CD4-positive, alpha-beta T cell treated with Interleukin-15 for 1 hour (primary cell): ENCODE measurements around the gene PLCB1.

Source experiments
- DNase-seq: peaks from one replicate; pipeline ENCODE4 v3.0.0-alpha.2; 2020

The PLCB1 gene

GRCh38 chr20:8519887-8520286 is 387.8 kb downstream of the PLCB1 start:
- DNase-seq = no peak

- no peak for DNase-seq
Observed at GRCh38 chr20:8522168-8522567, 390.1 kb downstream of the PLCB1 start.

GRCh38 chr20:8523684-8524083 is 391.6 kb downstream of the PLCB1 start:
- DNase-seq = no peak

GRCh38 chr20:8524101-8525016 is 392.3 kb downstream of the PLCB1 start:
- no peak for DNase-seq

- DNase-seq = no peak
Observed at GRCh38 chr20:8525017-8525343, 392.9 kb downstream of the PLCB1 start.

GRCh38 chr20:8526610-8527009 is 394.5 kb downstream of the PLCB1 start:
- DNase-seq = no peak

- no peak for DNase-seq
Observed at GRCh38 chr20:8527998-8528723, 396.1 kb downstream of the PLCB1 start.

- no peak for DNase-seq
Observed at GRCh38 chr20:8530022-8530421, 398.0 kb downstream of the PLCB1 start.

GRCh38 chr20:8532169-8532568 is 400.1 kb downstream of the PLCB1 start:
- no peak for DNase-seq

GRCh38 chr20:8534368-8535160 is 402.5 kb downstream of the PLCB1 start:
- no peak for DNase-seq

- DNase-seq = no peak
Observed at GRCh38 chr20:8535403-8536261, 403.6 kb downstream of the PLCB1 start.

- no peak for DNase-seq
Observed at GRCh38 chr20:8536262-8536618, 404.2 kb downstream of the PLCB1 start.

GRCh38 chr20:8540466-8540865 is 408.4 kb downstream of the PLCB1 start:
- no peak for DNase-seq

- no peak for DNase-seq
Observed at GRCh38 chr20:8542110-8542486, 410.0 kb downstream of the PLCB1 start.

- DNase-seq = no peak
Observed at GRCh38 chr20:8545212-8545611, 413.1 kb downstream of the PLCB1 start.

- no peak for DNase-seq
Observed at GRCh38 chr20:8547035-8547650, 415.1 kb downstream of the PLCB1 start.

GRCh38 chr20:8547968-8548588 is 416.0 kb downstream of the PLCB1 start:
- no peak for DNase-seq

GRCh38 chr20:8549192-8549591 is 417.1 kb downstream of the PLCB1 start:
- DNase-seq = no peak

- no peak for DNase-seq
Observed at GRCh38 chr20:8557711-8558110, 425.6 kb downstream of the PLCB1 start.

GRCh38 chr20:8562356-8562755 is 430.3 kb downstream of the PLCB1 start:
- no peak for DNase-seq

GRCh38 chr20:8568075-8568474 is 436.0 kb downstream of the PLCB1 start:
- DNase-seq = no peak

GRCh38 chr20:8569766-8570165 is 437.7 kb downstream of the PLCB1 start:
- DNase-seq = no peak
